Activated T-cell treated with anti-CD3 and anti-CD28 coated beads for 4 hours (primary cell): ENCODE data around the gene SPATA9.
A peak's percentile ranks its signal among the peaks of the same experiment; 100 is the strongest.
"Not testable (repeated sequence)": the region's sequence is repeated elsewhere in the genome, so short reads cannot be mapped to it uniquely, and the experiment has no call there.

Source experiments
- DNase-seq: peaks from one replicate; pipeline ENCODE4 v3.0.0-alpha.2; 2020

The SPATA9 gene

DNA sequence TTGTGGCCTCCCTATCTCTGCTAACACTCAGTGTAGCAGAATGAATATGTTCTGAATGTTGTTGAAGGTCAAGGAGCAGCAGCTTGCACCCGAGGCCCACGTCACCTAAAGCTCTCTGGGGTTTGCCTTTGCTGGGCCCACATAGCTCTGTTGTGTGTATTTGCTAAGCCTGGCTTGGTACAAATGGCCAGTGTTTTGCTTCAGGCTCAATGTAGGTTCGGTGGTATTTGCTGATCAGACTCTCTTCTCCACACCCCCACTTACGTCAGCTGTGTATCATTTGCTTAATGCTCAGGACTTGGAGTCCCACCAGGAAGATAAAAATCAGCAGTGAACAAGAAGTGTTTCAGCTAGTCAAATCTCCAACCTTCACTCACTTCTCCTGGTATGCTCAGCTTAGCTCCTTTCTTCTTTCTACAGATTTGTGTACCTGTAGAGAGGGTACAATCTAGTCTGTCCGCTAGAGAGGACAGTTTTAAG lies 41.0 kb downstream of the SPATA9 start:
- DNase-seq: no peak

DNA sequence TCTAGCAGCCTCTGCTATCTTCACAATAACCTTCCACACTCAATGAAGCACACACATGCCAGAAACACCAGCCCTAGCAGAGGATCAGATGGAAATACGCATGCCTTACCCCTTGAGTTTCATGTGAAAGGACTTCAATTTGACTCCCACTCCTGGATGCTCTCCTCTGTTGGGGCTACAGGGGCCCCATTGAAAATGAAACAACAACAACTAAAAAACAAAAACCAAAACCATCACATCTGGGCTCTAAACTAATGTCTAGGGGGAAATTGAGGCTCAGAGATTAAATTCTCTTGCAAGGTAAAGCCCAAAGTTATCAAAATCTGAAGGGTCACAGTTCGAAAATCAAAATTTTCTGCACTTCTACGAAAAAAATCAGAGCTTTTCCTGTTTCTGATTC lies 44.2 kb downstream of the SPATA9 start:
- DNase-seq: no peak

DNA sequence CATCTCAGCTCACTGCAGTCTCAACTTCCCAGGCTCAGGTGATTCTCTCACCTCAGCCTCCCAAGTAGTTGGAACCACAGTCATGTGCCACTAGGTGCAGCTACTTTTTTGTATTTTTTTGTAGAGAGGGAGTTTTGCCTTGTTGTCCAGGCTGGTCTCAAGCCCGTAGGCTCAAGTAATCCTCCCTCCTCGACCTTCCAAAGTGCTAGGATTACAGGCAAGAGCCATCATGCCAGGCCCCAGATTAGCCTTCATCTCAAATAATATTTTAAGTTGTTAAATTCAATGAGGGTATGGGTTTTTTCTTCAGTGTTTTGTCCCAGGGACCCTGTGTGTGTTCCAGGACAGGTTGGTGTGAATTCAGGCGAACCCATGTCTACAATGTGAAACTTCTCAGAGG lies 48.7 kb downstream of the SPATA9 start:
- no peak for DNase-seq

- no peak for DNase-seq
Measured at GRCh38 chr5:95633671-95634070, 49.1 kb downstream of the SPATA9 start.

DNA sequence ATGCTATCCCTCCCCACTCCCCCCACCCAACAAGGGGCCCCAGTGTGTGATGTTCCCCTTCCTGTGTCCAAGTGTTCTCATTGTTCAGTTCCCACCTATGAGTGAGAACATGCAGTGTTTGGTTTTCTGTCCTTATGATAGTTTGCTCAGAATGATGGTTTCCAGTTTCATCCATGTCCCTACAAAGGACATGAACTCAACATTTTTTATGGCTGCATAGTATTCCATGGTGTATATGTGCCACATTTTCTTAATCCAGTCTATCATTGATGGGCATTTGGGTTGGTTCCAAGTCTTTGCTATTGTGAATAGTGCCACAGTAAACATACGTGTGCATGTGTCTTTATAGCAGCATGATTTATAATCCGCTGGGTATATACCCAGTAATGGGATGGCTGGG lies 49.8 kb downstream of the SPATA9 start:
- not testable (repeated sequence) for DNase-seq

- DNase-seq: peak; percentile 58
Measured at GRCh38 chr5:95631991-95632675, 50.7 kb downstream of the SPATA9 start.

GRCh38 chr5:95631255-95631958 lies 51.4 kb downstream of the SPATA9 start:
- DNase-seq: no peak

- no peak for DNase-seq
Measured at GRCh38 chr5:95630394-95630917, 52.3 kb downstream of the SPATA9 start.

DNA sequence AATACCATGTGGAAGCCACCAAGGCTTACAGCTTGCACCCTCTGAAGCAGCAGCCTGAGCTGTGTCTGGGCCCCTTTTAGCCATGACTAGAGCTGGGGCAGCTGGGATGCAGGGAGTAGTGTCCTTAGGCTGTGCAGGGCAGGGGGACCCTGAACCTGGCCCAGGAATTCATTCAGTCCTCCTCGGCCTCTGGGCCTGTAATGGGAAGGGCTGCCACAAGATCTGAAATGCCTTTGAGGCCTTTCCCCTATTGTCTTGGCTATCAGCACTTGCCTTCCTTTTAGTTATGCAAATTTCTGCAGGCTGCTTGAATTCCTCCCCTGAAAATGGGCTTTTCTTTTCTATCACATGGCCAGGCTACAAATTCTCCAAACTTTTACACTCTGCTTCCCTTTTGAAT lies 53.9 kb downstream of the SPATA9 start:
- DNase-seq: no peak

- no peak for DNase-seq
Measured at GRCh38 chr5:95627971-95628810, 54.6 kb downstream of the SPATA9 start.

DNA sequence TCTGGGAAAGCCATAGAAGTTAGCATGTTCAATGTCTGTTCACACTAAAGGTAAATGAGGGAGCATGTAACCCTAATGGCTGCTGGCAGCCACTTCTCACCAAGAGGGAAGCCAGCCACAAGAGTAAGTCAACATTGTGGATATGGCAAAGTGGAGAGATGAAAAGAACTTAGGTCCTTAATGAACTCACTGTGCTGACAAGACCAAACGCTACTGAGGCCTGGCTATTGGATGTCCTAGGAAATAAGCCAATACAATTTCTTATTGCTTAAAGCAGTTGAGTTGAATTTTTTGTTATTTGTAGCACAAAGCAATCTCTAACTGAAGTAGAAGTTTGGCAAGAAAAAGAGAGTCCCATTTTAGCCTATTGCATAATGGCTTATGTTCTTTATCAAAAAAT lies 56.1 kb downstream of the SPATA9 start:
- no peak for DNase-seq

- DNase-seq: no peak
Measured at GRCh38 chr5:95624368-95624767, 58.4 kb downstream of the SPATA9 start.

DNA sequence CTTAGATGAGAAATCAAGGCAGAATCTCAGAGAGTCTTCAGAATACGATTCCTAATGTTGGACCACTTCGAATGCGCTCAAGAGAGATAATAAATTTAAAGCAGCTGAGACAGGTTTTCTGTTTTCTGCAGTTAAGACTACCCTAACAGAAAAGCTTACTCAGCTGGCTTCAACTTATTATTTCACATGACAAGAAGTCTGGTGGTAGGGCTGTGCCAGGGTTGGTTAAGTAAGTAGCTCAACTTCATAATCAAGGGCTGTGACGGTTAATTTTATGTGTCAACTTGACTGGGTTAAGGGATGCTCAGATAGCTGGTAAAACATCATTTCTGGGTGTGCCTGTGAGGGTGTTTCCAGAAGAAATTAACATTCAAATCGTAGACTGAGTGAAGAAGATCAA lies 59.1 kb downstream of the SPATA9 start:
- DNase-seq: no peak

GRCh38 chr5:95621839-95622629 lies 60.8 kb downstream of the SPATA9 start:
- no peak for DNase-seq

- no peak for DNase-seq
Measured at GRCh38 chr5:95620870-95621838, 61.6 kb downstream of the SPATA9 start.

GRCh38 chr5:95620030-95620869 lies 62.5 kb downstream of the SPATA9 start, which contains the start of gene GPR150:
Gene GPR150 (plus strand): TSS chr5:95620087. CDS start chr5:95620276, 189 bp downstream.
- no peak for DNase-seq

DNA sequence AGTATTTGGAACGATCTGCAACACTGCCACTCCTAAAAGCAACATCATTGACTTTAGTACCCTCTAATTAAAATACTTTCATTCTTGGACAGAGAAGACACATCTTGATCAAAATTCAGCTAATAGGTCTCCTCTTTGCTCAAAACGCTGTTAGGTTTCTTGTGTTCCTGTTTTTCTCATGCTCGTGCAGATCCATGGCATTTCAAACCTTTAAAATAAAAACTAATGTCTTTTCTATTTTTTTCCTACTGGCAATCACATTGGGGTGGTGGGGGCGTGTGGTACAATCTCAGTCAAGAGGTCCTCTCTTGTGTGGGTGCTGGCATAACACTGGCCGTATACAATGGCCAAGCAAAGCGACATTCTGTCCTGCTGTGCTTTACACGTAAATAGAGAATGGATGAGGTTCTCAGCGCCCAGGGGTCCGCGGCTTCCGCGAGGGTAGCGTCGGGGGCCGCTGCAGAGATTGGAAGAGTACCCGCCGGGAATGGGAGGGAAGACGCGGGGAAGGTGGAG lies 63.2 kb downstream of the SPATA9 start:
- DNase-seq: no peak

DNA sequence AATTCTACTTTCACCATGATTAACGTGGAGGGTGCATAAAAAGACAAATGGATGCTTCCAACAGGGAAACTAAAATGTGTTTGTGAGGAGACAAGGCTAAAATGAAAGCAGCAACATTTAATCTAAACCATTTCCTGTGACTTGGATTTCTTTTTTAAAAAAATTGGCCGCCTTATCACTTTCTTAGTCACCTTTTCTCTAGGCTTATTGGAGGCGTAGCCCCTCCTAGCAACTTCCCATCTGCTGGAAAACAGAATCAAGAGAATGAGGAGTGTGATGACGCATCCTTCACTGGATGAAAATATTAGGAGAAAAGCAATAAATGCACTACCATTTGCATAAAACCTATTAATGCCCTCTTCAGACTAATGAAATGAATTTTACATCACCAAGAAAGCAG lies 63.7 kb downstream of the SPATA9 start:
- no peak for DNase-seq

DNA sequence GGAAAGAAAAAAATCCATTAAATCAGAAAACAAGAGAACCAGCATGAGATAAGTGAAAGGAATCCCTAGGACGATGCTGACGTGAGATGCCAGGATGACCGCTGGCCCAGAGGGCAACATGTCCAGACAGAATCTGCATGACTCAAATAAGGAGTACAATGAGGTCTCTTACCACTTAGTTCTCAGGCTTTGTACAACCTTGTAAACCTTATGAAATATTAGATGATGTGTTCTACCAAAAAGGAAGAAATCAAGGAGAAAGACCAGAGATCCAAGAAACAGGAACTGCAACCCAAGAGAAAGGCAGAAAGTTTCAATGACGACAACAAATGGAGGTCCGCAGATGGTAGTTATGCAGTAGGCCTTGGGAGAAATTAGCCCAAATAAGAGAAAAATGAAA lies 65.7 kb downstream of the SPATA9 start:
- DNase-seq: no peak

GRCh38 chr5:95615164-95615467 lies 67.7 kb downstream of the SPATA9 start:
- DNase-seq: no peak
